GM20431 (cell line): ENCODE measurements around the gene LRRC2.

Experiments used
- in situ Hi-C: fragments of 300-500 bp; cut with MseI, MboI; formaldehyde crosslinking; loops from one replicate; pipeline ENCODE4 v1.15.0; 2020; ENCODE audit warnings: low sequenced_read_pairs; ENCODE audit not compliant: unreplicated experiment

LRRC2 gene

GRCh38 chr3:46484911-46485778 is 81.0 kb downstream of the LRRC2 start:
- in situ Hi-C loops: loop anchor here (10.0 kb wide), 1 partner anchor 140 kb away; no protein-coding TSS in a partner anchor

GRCh38 chr3:46484388-46484787 is 81.7 kb downstream of the LRRC2 start:
- in situ Hi-C loops: loop anchor here (10.0 kb wide), 1 partner anchor 140 kb away; no protein-coding TSS in a partner anchor

GRCh38 chr3:46483825-46484224 is 82.3 kb downstream of the LRRC2 start:
- in situ Hi-C loops: loop anchor here (10.0 kb wide), 1 partner anchor 141 kb away; no protein-coding TSS in a partner anchor

GRCh38 chr3:46482632-46483350 is 83.3 kb downstream of the LRRC2 start:
- in situ Hi-C loops: loop anchor here (10.0 kb wide), 1 partner anchor 142 kb away; no protein-coding TSS in a partner anchor

- in situ Hi-C loops: loop anchor here (10.0 kb wide), 1 partner anchor 143 kb away; no protein-coding TSS in a partner anchor
Observed at GRCh38 chr3:46481636-46482035, 84.5 kb downstream of the LRRC2 start.

- in situ Hi-C loops: loop anchor here (10.0 kb wide), 1 partner anchor 144 kb away; no protein-coding TSS in a partner anchor
Observed at GRCh38 chr3:46480491-46481195, 85.5 kb downstream of the LRRC2 start.

GRCh38 chr3:46479696-46480095 is 86.4 kb downstream of the LRRC2 start:
- in situ Hi-C loops: loop anchor here (10.0 kb wide), 1 partner anchor 145 kb away; no protein-coding TSS in a partner anchor

GRCh38 chr3:46479021-46479420 is 87.1 kb downstream of the LRRC2 start:
- in situ Hi-C loops: no loop called here

GRCh38 chr3:46478341-46478740 is 87.8 kb downstream of the LRRC2 start:
- in situ Hi-C loops: no loop called here

GRCh38 chr3:46477756-46478155 is 88.3 kb downstream of the LRRC2 start:
- in situ Hi-C loops: no loop called here

GRCh38 chr3:46477145-46477544 is 89.0 kb downstream of the LRRC2 start:
- in situ Hi-C loops: no loop called here

GRCh38 chr3:46472736-46473135 is 93.4 kb downstream of the LRRC2 start:
- in situ Hi-C loops: no loop called here

- in situ Hi-C loops: no loop called here
Observed at GRCh38 chr3:46471371-46471914, 94.7 kb downstream of the LRRC2 start.

- in situ Hi-C loops: no loop called here
Observed at GRCh38 chr3:46470831-46471230, 95.3 kb downstream of the LRRC2 start.

- in situ Hi-C loops: no loop called here
Observed at GRCh38 chr3:46469680-46470357, 96.3 kb downstream of the LRRC2 start.

GRCh38 chr3:46468753-46469600 is 97.1 kb downstream of the LRRC2 start:
- in situ Hi-C loops: no loop called here

GRCh38 chr3:46467562-46467961 is 98.5 kb downstream of the LRRC2 start:
- in situ Hi-C loops: no loop called here

GRCh38 chr3:46466871-46467403 is 99.2 kb downstream of the LRRC2 start:
- in situ Hi-C loops: no loop called here
